ENCODE data around the gene VAT1L.

- TF ChIP-seq, protein P1, sequence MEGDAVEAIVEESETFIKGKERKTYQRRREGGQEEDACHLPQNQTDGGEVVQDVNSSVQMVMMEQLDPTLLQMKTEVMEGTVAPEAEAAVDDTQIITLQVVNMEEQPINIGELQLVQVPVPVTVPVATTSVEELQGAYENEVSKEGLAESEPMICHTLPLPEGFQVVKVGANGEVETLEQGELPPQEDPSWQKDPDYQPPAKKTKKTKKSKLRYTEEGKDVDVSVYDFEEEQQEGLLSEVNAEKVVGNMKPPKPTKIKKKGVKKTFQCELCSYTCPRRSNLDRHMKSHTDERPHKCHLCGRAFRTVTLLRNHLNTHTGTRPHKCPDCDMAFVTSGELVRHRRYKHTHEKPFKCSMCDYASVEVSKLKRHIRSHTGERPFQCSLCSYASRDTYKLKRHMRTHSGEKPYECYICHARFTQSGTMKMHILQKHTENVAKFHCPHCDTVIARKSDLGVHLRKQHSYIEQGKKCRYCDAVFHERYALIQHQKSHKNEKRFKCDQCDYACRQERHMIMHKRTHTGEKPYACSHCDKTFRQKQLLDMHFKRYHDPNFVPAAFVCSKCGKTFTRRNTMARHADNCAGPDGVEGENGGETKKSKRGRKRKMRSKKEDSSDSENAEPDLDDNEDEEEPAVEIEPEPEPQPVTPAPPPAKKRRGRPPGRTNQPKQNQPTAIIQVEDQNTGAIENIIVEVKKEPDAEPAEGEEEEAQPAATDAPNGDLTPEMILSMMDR (IDR thresholded peaks at IDR 0.05; ENCODE audit: poor library complexity) = no peak
- TF ChIP-seq EZH2phosphoT487 (IDR thresholded peaks at IDR 0.05; ENCODE audit: low read depth, severe bottlenecking, unreplicated experiment) (no peak), EZH2 (IDR thresholded peaks at IDR 0.05; ENCODE audit: borderline replicate concordance) (no peak)
Measured at GRCh38 chr16:77807021-77807420, 18.7 kb downstream of the VAT1L start.
